ENCODE results near the gene PNCK.
"Not testable (repeated sequence)": the region's sequence is repeated elsewhere in the genome, so short reads cannot be mapped to it uniquely, and the experiment has no call there.

The PNCK gene

GRCh38 chrX:153687121-153688039 is 13.8 kb upstream of the PNCK start, which contains the start of gene SLC6A8:
Gene SLC6A8, plus strand, starts transcription at chrX:153687926. Its CDS starts 649 bp downstream, at chrX:153688575.
- in situ Hi-C loops (cut with HindIII; ENCODE audit: low pct_unique_long_range_greater_than_20kb, low sequenced_read_pairs), result no loop called here
- peak; percentile 49 to 73 for DNase-seq (ENCODE audit: low read depth in 1 of 2, low spot score in 1 of 2)
- TF ChIP-seq JUND (IDR thresholded peaks at IDR 0.05; ENCODE audit: low read depth), result no peak

GRCh38 chrX:153686711-153687110 is 13.1 kb upstream of the PNCK start:
- no peak for DNase-seq (ENCODE audit: low read depth in 1 of 2, low spot score in 1 of 2)
- TF ChIP-seq JUND (IDR thresholded peaks at IDR 0.05; ENCODE audit: low read depth), result no peak
- in situ Hi-C loops (cut with HindIII; ENCODE audit: low pct_unique_long_range_greater_than_20kb, low sequenced_read_pairs), result no loop called here

GRCh38 chrX:153685751-153686696 is 12.4 kb upstream of the PNCK start:
- no peak for TF ChIP-seq JUND (IDR thresholded peaks at IDR 0.05; ENCODE audit: low read depth)
- in situ Hi-C loops (cut with HindIII; ENCODE audit: low pct_unique_long_range_greater_than_20kb, low sequenced_read_pairs), result no loop called here
- no peak for DNase-seq (ENCODE audit: low read depth in 1 of 2, low spot score in 1 of 2)

DNA sequence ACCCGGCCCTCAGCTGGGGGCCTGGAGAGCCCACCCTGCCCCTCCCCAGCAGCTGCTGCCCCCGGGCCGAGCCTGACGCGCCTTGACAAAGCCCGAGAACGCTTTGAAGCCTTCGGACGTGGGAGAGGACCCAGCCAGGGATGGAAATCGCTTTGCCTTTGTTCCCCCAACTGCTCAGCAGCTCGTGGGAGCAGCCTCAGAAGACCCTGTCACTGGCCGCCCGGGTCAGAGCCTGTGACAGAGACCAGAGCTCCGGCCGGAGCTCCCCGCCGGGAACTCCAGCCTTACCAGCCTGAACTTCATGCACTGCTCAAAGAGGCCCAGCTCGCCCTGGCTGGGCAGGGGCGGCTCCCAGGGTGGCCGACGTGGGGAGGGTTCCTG is 11.5 kb upstream of the PNCK start:
- DNase-seq (ENCODE audit: low read depth in 1 of 2, low spot score in 1 of 2), result no peak
- in situ Hi-C loops (cut with HindIII; ENCODE audit: low pct_unique_long_range_greater_than_20kb, low sequenced_read_pairs), result no loop called here
- TF ChIP-seq JUND (IDR thresholded peaks at IDR 0.05; ENCODE audit: low read depth), result no peak

DNA sequence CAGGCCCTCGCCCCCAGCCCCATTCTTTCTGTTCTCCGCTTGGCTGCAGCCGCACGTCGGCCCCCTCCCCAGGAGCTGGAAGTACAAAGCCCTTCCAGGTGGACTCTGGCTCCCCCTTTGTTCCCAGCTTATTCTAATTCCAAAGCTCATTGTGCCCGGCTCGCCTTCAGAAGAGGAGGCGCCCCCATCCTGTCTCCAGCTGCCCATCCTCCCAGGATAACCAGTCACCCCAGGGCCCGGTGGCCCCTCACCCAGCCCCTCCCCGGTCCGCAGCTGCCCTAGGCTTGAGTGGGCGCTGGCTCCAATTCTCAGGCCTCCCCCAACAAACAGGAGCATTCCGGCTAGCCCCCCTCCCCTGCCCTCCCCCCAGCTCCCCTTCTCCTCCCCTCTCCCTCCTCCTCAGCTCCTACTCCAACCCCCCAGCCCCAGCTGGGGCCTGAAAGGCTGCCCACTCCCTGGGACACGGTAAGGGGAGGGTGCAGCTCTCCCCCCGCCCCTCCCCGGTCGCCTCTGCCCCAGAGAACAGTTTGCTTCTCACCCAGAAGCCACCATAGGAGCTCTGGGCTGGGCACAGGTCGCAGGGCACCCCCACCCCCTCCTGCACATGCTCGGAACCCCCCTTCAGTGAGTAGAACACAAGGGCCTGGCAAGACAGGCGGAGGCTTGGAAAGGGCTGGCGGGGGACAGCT is 11.0 kb upstream of the PNCK start:
- DNase-seq (ENCODE audit: low read depth in 1 of 2, low spot score in 1 of 2), result no peak
- no peak for TF ChIP-seq JUND (IDR thresholded peaks at IDR 0.05; ENCODE audit: low read depth)
- in situ Hi-C loops (cut with HindIII; ENCODE audit: low pct_unique_long_range_greater_than_20kb, low sequenced_read_pairs), result no loop called here

- in situ Hi-C loops (cut with HindIII; ENCODE audit: low pct_unique_long_range_greater_than_20kb, low sequenced_read_pairs); DNase-seq (ENCODE audit: low read depth in 1 of 2, low spot score in 1 of 2): not testable (repeated sequence)
Measured at GRCh38 chrX:153683486-153683885, 9.9 kb upstream of the PNCK start.

DNA sequence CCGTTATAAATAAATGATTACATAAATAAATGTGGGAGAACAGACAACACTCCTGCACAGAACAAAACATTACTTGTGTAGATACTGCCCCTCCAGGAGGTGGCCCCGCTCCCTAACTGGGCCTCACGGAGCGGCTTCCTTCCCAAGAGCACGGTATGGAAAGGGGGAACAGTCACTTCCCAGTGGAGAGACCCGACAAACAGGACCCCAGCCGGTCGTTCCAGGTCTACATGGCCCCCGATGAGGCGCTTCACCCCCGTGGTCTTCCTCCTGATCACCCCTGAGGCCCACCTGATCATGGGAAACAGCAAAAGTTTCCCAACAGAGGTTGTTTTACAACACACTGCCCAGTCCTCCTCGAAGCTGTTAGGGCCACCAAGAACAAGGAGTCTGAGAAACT is 7.6 kb upstream of the PNCK start:
- DNase-seq (ENCODE audit: low read depth in 1 of 2, low spot score in 1 of 2), result no peak
- in situ Hi-C loops (cut with HindIII; ENCODE audit: low pct_unique_long_range_greater_than_20kb, low sequenced_read_pairs), result no loop called here
- TF ChIP-seq JUND (IDR thresholded peaks at IDR 0.05; ENCODE audit: low read depth), result no peak

DNA sequence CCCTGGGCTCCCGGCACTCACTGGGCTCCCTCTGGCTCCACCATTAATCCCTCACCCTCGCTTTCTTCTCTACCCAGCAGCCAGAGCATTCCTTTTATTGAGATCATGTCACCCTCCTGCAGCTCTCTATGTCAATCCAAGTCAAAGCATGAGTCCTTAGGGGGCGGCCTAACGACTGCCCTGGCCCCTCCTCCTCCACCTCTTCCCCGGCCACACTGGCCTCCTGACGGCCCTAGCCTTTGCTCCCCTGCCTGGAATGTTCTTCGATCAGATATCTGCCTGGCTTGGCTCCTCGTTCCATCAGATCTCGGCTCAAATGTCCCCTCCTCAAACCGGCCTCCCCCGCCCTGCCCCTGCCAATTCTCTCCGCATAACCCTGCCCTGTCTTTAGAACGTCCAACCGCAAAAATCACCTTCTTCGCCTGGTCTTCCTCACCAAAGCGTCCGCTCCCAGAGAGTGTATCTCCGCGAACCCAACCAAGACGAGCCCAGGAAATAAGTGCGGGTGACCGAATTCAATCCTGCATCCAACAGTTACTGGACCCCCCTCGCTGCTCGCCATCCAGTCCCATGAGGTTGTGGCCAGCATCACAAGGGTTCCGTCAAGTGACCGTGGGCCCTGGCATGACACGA is 722 bp upstream of the PNCK start:
- in situ Hi-C loops (cut with HindIII; ENCODE audit: low pct_unique_long_range_greater_than_20kb, low sequenced_read_pairs), result no loop called here
- no peak for TF ChIP-seq JUND (IDR thresholded peaks at IDR 0.05; ENCODE audit: low read depth)

GRCh38 chrX:153672531-153673427 is 834 bp downstream of the PNCK start:
- no peak for DNase-seq (ENCODE audit: low read depth in 1 of 2, low spot score in 1 of 2)
- in situ Hi-C loops (cut with HindIII; ENCODE audit: low pct_unique_long_range_greater_than_20kb, low sequenced_read_pairs), result no loop called here

More for the DNA sequence above, 722 bp upstream of the PNCK start:
- no peak for DNase-seq (ENCODE audit: low read depth in 1 of 2, low spot score in 1 of 2)

GRCh38 chrX:153671589-153672530 is 1.8 kb downstream of the PNCK start:
- TF ChIP-seq JUND (IDR thresholded peaks at IDR 0.05; ENCODE audit: low read depth), result no peak
- in situ Hi-C loops (cut with HindIII; ENCODE audit: low pct_unique_long_range_greater_than_20kb, low sequenced_read_pairs), result no loop called here
- DNase-seq (ENCODE audit: low read depth in 1 of 2, low spot score in 1 of 2), result no peak

More at GRCh38 chrX:153672531-153673427, 834 bp downstream of the PNCK start:
- TF ChIP-seq JUND (IDR thresholded peaks at IDR 0.05; ENCODE audit: low read depth), result no peak

Measured in T47D (cell line).